Bronchial epithelial cell (primary cell): ENCODE results near the gene PKMYT1. TPM values are rescaled to one million over a fixed set of nuclear protein-coding genes. Genes with fewer than 3 reads are reported as not detected.

Source experiments
- DNase-seq: peaks from one replicate; pipeline ENCODE4 v3.0.0-alpha.2; 2010; ENCODE audit warnings: low read depth
- FAIRE-seq: peaks from 2 replicates; lab custom pipeline; 2011; peaks lifted over from hg19 to GRCh38; lab: Jason Lieb, UNC
- H3K27me3 ChIP-seq: 2 replicates; pipeline ENCODE4 v1.5.1; 2011; ENCODE audit warnings: low read length; ENCODE audit not compliant: control insufficient read depth, insufficient read depth
- H3K36me3 ChIP-seq: 2 replicates; pipeline ENCODE4 v1.5.1; 2011; ENCODE audit warnings: low read length; ENCODE audit not compliant: control insufficient read depth, insufficient read depth
- H3K4me3 ChIP-seq: 2 replicates; pipeline ENCODE4 v1.5.1; 2011; ENCODE audit warnings: mild to moderate bottlenecking, low read depth, low read length, control low read depth
- total RNA-seq: library from RNA; depleted of rRNA; stranded (reverse); fragments of >200 nt; gene quantifications from 2 replicates; pipeline ENCODE4 v1.2.1, GENCODE V29; 2014
- TF ChIP-seq, protein P1 (sequence below): IDR thresholded peaks from 2 replicates; pipeline ENCODE4 v1.5.1; 2011; ENCODE audit warnings: mild to moderate bottlenecking, moderate library complexity, low read length, control low read depth, inconsistent platforms; ENCODE audit not compliant: insufficient read depth, severe bottlenecking

Gene PKMYT1
- total RNA-seq, 1 donor from 2014 or later = 0.26 TPM

DNA sequence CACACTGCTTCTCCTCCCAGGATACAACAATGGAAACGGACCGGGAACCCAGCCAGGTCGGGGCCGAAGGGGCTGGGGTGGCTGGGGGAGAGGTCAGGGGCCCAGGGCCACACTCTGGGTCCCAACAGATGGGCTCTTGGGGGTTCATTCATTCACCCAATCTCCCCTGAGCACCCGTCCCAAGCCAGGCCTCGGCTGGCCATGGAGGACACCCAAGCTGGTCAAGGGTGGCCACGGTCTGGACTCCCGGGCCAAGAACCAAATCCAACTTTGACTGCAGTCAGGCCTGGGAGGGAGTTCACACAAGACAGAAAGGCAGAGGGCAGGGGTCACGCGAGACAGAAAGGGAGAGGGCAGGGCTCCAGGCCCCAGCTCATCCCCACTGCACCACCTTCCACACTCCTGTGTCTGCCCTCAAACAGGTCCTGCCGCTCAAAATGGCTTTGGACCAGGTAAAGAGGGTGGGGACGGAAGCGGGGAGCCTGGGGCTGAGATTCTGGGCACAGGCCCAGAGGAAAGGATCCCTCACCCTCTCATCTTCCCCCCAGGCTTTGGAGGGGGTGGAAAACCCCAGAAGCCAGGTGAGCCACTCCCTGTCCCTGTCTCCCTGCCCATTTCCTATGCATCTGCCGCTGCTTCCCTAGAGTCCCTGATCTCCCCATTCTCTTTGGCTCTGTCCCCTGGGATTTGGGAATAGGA is 12.3 kb upstream of the PKMYT1 start:
- Histone ChIP-seq H3K36me3 (no peaks in the 10 kb centered on the region), H3K27me3 (peaks cover 4% of the 10 kb centered on the region), H3K4me3 (no peak overlapping the region)
- no peak for FAIRE-seq
- peak; percentile 67 for DNase-seq
- TF ChIP-seq, protein P1, sequence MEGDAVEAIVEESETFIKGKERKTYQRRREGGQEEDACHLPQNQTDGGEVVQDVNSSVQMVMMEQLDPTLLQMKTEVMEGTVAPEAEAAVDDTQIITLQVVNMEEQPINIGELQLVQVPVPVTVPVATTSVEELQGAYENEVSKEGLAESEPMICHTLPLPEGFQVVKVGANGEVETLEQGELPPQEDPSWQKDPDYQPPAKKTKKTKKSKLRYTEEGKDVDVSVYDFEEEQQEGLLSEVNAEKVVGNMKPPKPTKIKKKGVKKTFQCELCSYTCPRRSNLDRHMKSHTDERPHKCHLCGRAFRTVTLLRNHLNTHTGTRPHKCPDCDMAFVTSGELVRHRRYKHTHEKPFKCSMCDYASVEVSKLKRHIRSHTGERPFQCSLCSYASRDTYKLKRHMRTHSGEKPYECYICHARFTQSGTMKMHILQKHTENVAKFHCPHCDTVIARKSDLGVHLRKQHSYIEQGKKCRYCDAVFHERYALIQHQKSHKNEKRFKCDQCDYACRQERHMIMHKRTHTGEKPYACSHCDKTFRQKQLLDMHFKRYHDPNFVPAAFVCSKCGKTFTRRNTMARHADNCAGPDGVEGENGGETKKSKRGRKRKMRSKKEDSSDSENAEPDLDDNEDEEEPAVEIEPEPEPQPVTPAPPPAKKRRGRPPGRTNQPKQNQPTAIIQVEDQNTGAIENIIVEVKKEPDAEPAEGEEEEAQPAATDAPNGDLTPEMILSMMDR = no peak

DNA sequence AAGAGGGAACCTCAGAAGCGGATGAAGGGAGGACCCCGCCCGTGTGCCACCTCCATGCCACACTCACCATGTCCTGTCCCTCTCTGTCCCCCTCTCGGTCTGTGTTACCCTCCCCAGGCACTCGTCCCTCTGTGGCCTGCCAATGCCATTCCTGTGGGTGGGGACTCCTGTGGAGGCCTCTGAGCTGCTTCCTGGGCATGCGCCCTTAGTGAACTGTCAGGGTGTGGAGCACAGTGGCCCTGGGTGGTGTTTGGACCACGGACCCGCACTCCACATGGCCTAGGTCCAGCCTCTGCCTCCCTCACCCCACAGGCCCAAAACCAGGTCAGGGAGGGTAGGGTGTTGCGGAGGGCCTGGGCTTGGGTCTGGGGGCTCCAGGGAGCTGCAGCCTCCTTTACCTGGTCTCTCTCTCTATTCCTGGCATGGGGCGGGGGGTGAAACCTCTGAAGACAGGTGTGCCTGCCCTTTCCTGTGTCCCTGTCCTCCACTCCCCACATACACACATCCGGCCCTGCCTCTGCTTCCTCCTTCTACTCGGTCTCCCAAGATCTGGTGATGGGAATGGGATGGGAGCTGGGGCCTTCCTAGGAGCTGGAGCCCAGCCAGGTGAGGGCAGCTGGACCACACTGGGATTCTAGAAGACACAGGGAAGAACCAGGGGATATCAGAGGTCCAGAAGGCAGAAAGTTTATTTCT is 11.5 kb upstream of the PKMYT1 start:
- H3K27me3 ChIP-seq = peaks cover 7% of the 10 kb centered on the region
- TF ChIP-seq, protein P1 = no peak
- no peak overlapping the region for H3K4me3 ChIP-seq
- FAIRE-seq = no peak
- DNase-seq = no peak
- no peaks in the 10 kb centered on the region for H3K36me3 ChIP-seq

DNA sequence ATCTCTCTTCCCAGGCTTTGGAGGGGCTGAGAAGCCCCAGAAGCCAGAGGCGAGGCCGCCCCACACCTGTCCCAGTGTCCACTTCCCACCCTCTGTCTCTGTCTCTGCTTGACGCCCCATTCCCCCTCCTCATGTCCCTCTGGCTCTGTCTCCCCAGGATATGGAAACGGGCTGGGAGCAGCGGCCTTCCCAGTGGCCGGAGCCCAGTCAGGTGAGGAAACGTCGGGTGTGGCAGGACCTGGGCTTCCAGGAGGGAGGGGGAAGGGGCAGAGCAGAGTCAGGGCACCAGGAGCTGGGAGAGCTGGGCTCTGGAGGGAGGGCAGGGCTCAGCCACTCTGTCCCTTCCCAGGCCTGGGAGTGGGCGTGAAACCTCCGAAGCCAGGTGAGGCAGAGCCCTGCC is 10.6 kb upstream of the PKMYT1 start:
- FAIRE-seq (no peak), DNase-seq (no peak)
- Histone ChIP-seq H3K27me3 (peaks cover 7% of the 10 kb centered on the region), H3K36me3 (no peaks in the 10 kb centered on the region), H3K4me3 (no peak overlapping the region)
- TF ChIP-seq, protein P1 = no peak

DNA sequence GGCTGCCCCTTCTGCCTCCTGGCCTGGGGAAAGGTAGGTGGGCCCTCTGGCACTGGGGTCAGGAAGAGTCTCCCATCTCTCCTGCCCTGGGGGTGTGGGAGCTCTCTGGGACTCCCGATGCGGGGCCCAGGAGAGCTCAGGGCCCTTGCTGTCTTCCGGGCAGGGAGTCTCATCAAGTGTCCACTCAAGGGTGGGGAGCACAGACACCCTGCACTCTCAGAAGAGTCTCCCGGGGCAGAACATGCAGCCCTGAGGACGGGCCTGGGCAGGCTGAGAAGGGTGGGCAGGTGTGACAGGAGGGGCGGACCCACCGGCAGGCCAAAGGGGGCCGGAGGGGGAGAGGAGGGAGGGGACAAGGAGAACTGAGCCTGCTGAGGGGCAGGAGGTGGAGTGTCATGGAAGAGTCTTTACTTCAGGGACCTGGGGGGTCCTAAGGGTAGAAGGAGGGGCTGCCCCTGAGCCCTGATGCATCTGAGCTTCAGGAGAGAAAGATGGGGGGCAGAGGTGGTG is 8.4 kb upstream of the PKMYT1 start:
- Histone ChIP-seq H3K27me3 (peaks cover 7% of the 10 kb centered on the region), H3K4me3 (no peak overlapping the region), H3K36me3 (no peaks in the 10 kb centered on the region)
- DNase-seq (no peak), FAIRE-seq (no peak)
- TF ChIP-seq, protein P1 = no peak

DNA sequence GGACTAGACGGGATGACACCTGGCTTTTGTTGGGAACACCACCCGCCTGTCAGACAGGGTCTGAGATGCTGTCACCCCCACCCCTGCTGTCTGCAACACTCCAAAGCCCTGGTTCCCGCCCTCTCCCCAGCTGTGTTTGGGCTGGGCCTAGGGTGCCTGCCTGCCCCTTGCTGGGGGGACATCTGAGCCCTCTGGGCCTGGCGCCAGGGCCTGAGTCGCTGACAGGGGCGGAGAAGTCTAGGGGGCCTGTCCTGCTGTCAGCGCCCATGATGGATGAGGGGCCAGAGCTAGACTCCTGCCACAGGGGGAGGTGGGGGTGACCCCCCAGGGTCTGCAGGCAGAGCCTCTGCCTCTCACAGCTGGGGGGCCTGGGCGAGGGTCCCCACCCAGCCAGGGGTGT is 7.6 kb upstream of the PKMYT1 start:
- Histone ChIP-seq H3K4me3 (no peak overlapping the region), H3K36me3 (no peaks in the 10 kb centered on the region), H3K27me3 (peaks cover 7% of the 10 kb centered on the region)
- TF ChIP-seq, protein P1 = no peak
- no peak for DNase-seq
- no peak for FAIRE-seq
